ENCODE results near the gene ZFP82. TPM values are rescaled to one million over a fixed set of nuclear protein-coding genes. Genes with fewer than 3 reads are reported as not detected.

The ZFP82 gene
- total RNA-seq, 1 experiment from 2014 or later: 0.36 TPM

DNA sequence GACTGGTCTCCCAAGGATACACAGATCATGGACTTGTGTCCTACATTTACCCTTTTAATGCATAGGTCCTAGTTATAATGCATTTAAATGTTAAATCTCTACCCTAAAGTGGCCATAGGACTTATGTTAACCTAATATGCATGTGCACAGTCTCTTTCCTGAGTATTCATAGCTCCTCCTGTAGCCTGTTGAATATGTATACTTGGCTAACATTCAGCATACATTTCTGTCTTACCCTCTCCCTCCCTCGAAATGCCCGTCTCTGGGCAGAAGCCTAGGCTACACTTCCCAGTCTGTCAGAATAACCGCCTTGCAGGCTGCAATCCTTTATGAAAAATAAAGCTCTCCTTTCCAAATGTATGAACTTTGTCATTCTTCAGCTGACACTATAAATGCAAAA lies 13.9 kb downstream of the ZFP82 start:
- DNase-seq (no peak), ATAC-seq (no peak)
- Histone ChIP-seq H3K27me3 (ENCODE audit: low read length) (no peaks in the 10 kb centered on the region), H3K9me2 (replicated peaks; ENCODE audit: low read length) (no peaks in the 10 kb centered on the region), H3K79me2 (ENCODE audit: low read length) (no peaks in the 10 kb centered on the region), H3K27ac (ENCODE audit: low read length) (no peak overlapping the region), H3K36me3 (ENCODE audit: low read depth, low read length) (peaks cover 13% of the 10 kb centered on the region; the same call in 1 of the 2 replicates), H3K4me3 (ENCODE audit: low read length) (no peak overlapping the region), H3K9ac (ENCODE audit: low read length) (no peak overlapping the region), H3K4me1 (ENCODE audit: insufficient read depth, low read length) (no peaks in the 10 kb centered on the region), H3K4me2 (ENCODE audit: low read length) (no peak overlapping the region), H4K20me1 (ENCODE audit: low read length) (no peaks in the 10 kb centered on the region), H3F3A (ENCODE audit: low read length, unreplicated experiment) (no peaks in the 10 kb centered on the region), H2AFZ (ENCODE audit: low read length) (no peak overlapping the region), H3K9me3 (ENCODE audit: low read length) (no peaks in the 10 kb centered on the region)
- POLR2A ChIA-PET (ENCODE audit: unreplicated experiment): no interaction called here
- intact Hi-C loops (cut with micrococcal nuclease): no loop called here
- no TSS peak for BruUV-seq (replicated peaks)
- CTCF ChIA-PET: no interaction called here
- TF ChIP-seq EZH2phosphoT487 (IDR thresholded peaks at IDR 0.05; ENCODE audit: borderline replicate concordance, low read length): no peak

DNA sequence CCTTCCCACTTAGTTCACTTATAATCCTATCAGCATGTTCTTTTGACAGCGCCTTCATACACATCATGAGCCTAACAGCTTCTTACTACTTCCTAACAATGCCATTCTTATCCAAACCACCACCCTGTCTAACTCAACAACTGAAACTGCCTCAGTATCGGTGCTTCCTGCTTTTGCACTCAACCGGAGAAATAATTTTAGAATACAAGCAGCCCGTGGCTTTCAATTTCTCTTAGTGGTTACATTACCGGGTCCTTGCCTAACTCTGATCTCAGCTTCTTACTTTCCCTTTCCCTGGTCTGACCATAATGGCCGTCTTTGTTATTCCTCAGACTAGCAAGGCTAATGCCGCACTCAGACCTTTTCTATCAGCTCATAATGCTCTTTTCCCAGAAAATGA lies 17.0 kb downstream of the ZFP82 start:
- intact Hi-C loops (cut with micrococcal nuclease): no loop called here
- no peak for ATAC-seq
- Histone ChIP-seq H3K27me3 (ENCODE audit: low read length) (no peaks in the 10 kb centered on the region), H3K4me2 (ENCODE audit: low read length) (no peak overlapping the region), H3K79me2 (ENCODE audit: low read length) (no peaks in the 10 kb centered on the region), H4K20me1 (ENCODE audit: low read length) (no peaks in the 10 kb centered on the region), H3K9ac (ENCODE audit: low read length) (no peak overlapping the region), H3K9me3 (ENCODE audit: low read length) (no peaks in the 10 kb centered on the region), H2AFZ (ENCODE audit: low read length) (no peak overlapping the region), H3K9me2 (replicated peaks; ENCODE audit: low read length) (no peaks in the 10 kb centered on the region), H3K4me3 (ENCODE audit: low read length) (no peak overlapping the region), H3K4me1 (ENCODE audit: insufficient read depth, low read length) (no peaks in the 10 kb centered on the region), H3F3A (ENCODE audit: low read length, unreplicated experiment) (no peaks in the 10 kb centered on the region), H3K36me3 (ENCODE audit: low read depth, low read length) (peaks cover 8% of the 10 kb centered on the region; the same call in 1 of the 2 replicates), H3K27ac (ENCODE audit: low read length) (no peak overlapping the region)
- no TSS peak for BruUV-seq (replicated peaks)
- TF ChIP-seq, protein P1, sequence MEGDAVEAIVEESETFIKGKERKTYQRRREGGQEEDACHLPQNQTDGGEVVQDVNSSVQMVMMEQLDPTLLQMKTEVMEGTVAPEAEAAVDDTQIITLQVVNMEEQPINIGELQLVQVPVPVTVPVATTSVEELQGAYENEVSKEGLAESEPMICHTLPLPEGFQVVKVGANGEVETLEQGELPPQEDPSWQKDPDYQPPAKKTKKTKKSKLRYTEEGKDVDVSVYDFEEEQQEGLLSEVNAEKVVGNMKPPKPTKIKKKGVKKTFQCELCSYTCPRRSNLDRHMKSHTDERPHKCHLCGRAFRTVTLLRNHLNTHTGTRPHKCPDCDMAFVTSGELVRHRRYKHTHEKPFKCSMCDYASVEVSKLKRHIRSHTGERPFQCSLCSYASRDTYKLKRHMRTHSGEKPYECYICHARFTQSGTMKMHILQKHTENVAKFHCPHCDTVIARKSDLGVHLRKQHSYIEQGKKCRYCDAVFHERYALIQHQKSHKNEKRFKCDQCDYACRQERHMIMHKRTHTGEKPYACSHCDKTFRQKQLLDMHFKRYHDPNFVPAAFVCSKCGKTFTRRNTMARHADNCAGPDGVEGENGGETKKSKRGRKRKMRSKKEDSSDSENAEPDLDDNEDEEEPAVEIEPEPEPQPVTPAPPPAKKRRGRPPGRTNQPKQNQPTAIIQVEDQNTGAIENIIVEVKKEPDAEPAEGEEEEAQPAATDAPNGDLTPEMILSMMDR (conservative IDR thresholded peaks at IDR 0.05; ENCODE audit: low read depth, low read length): no peak
- TF ChIP-seq EZH2 (IDR thresholded peaks at IDR 0.05; ENCODE audit: low read length, unreplicated experiment) (no peak), EZH2phosphoT487 (IDR thresholded peaks at IDR 0.05; ENCODE audit: borderline replicate concordance, low read length) (no peak)
- ChIA-PET CTCF (no interaction called here), POLR2A (ENCODE audit: unreplicated experiment) (no interaction called here)
- DNase-seq: no peak

DNA sequence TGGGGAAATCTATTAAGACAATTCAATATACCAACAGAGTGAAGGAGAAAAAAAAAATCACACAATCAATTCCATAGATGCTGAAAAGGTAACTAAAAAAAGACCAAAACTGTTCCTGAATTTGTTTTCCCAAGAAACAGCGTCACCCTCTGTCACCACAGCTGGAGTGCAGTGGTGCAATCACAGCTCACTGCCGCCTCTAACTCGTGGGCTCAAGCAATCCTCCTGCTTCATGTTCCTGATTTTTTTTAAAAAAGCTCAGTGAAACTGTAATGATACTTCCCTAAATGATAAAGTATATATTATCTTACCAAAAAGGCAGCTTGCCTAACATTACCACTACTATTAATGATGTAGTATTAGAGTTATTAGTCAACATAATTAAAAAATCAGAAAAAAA lies 19.9 kb downstream of the ZFP82 start:
- Histone ChIP-seq H3F3A (ENCODE audit: low read length, unreplicated experiment) (no peaks in the 10 kb centered on the region), H3K9me2 (replicated peaks; ENCODE audit: low read length) (no peaks in the 10 kb centered on the region), H3K4me3 (ENCODE audit: low read length) (no peak overlapping the region), H2AFZ (ENCODE audit: low read length) (no peak overlapping the region), H3K4me2 (ENCODE audit: low read length) (no peak overlapping the region), H4K20me1 (ENCODE audit: low read length) (no peaks in the 10 kb centered on the region), H3K27ac (ENCODE audit: low read length) (no peak overlapping the region), H3K4me1 (ENCODE audit: insufficient read depth, low read length) (no peaks in the 10 kb centered on the region), H3K79me2 (ENCODE audit: low read length) (no peaks in the 10 kb centered on the region), H3K9me3 (ENCODE audit: low read length) (peaks cover 11% of the 10 kb centered on the region; the same call in 1 of the 2 replicates), H3K27me3 (ENCODE audit: low read length) (no peaks in the 10 kb centered on the region), H3K36me3 (ENCODE audit: low read depth, low read length) (peaks cover 10% of the 10 kb centered on the region; the same call in 1 of the 2 replicates), H3K9ac (ENCODE audit: low read length) (no peak overlapping the region)
- TF ChIP-seq EZH2 (IDR thresholded peaks at IDR 0.05; ENCODE audit: low read length, unreplicated experiment) (no peak), EZH2phosphoT487 (IDR thresholded peaks at IDR 0.05; ENCODE audit: borderline replicate concordance, low read length) (no peak)
- TF ChIP-seq, protein P1 (conservative IDR thresholded peaks at IDR 0.05; ENCODE audit: low read depth, low read length): no peak
- DNase-seq: no peak
- CTCF ChIA-PET: no interaction called here
- intact Hi-C loops (cut with micrococcal nuclease): no loop called here
- no TSS peak for BruUV-seq (replicated peaks)
- no peak for ATAC-seq
- POLR2A ChIA-PET (ENCODE audit: unreplicated experiment): no interaction called here

Data from PC-3 (cell line).